SU-DHL-6 (cell line): Measurements from ENCODE around the gene KCNH6.

Source experiments
- H2AFZ ChIP-seq: fragments of 200-600 bp; sonication (generic); 2 replicates; pipeline ENCODE4 v1.6.1; 2014; ENCODE audit warnings: low read depth, mild to moderate bottlenecking, moderate library complexity, mixed read lengths, antibody characterized with exemption, low read length; ENCODE audit not compliant: severe bottlenecking
- H3F3A ChIP-seq: fragments of 200-600 bp; shearing (Covaris generic); 2 replicates; pipeline ENCODE4 v1.6.0; 2016; ENCODE audit warnings: antibody characterized with exemption, mild to moderate bottlenecking; ENCODE audit not compliant: insufficient read depth
- H3K27ac ChIP-seq: fragments of 200-600 bp; sonication (generic); 2 replicates; pipeline ENCODE4 v1.5.1; 2016; ENCODE audit warnings: low read depth, mild to moderate bottlenecking, low read length, moderate library complexity, mixed read lengths
- H3K27me3 ChIP-seq: fragments of 200-600 bp; sonication (generic), shearing (Covaris generic); 2 replicates; pipeline ENCODE4 v1.6.0; 2014; ENCODE audit warnings: mild to moderate bottlenecking, low read length
- H3K36me3 ChIP-seq: fragments of 200-600 bp; sonication (generic); 2 replicates; pipeline ENCODE4 v1.6.1; 2014; ENCODE audit warnings: mild to moderate bottlenecking, low read length, mixed read lengths
- H3K4me2 ChIP-seq: fragments of 300-600, 200-600 bp; shearing (Covaris generic), sonication (generic); 2 replicates; pipeline ENCODE4 v1.6.0; 2014; ENCODE audit warnings: low read length, low read depth, mild to moderate bottlenecking; ENCODE audit not compliant: poor library complexity, severe bottlenecking
- H3K4me3 ChIP-seq: fragments of 200-600 bp; sonication (generic); 2 replicates; pipeline ENCODE4 v1.5.1; 2014; ENCODE audit warnings: antibody characterized with exemption, low read length, mild to moderate bottlenecking, mixed read lengths; ENCODE audit not compliant: insufficient read depth, poor library complexity, severe bottlenecking
- H3K79me2 ChIP-seq: fragments of 200-600 bp; sonication (generic); 2 replicates; pipeline ENCODE4 v1.6.1; 2014; ENCODE audit warnings: mild to moderate bottlenecking, low read length, moderate library complexity; ENCODE audit not compliant: insufficient read depth
- H3K9ac ChIP-seq: fragments of 200-600 bp; sonication (generic); 2 replicates; pipeline ENCODE4 v1.7.0; 2014; ENCODE audit warnings: mild to moderate bottlenecking, low read length
- H3K9me2 ChIP-seq: fragments of 200-600 bp; sonication (generic); replicated peaks from 2 replicates; pipeline ENCODE4 v1.6.1; 2014; ENCODE audit warnings: low read length; ENCODE audit not compliant: insufficient read depth
- H3K9me3 ChIP-seq: fragments of 200-600 bp; sonication (generic); 2 replicates; pipeline ENCODE4 v1.6.1; 2014; ENCODE audit warnings: low read length, mixed read lengths; ENCODE audit not compliant: insufficient read depth
- H4K20me1 ChIP-seq: fragments of 200-600 bp; sonication (generic); 2 replicates; pipeline ENCODE4 v1.6.1; 2014; ENCODE audit warnings: low read depth, mild to moderate bottlenecking, antibody characterized with exemption, low read length, moderate library complexity, mixed read lengths
- CTCF ChIP-seq: fragments of 200-600 bp; sonication (generic); IDR thresholded peaks from one replicate; pipeline ENCODE4 v1.5.1; 2017; ENCODE audit warnings: antibody characterized with exemption, mild to moderate bottlenecking, low read length, moderate library complexity; ENCODE audit not compliant: insufficient read depth, poor library complexity, severe bottlenecking
- EZH2phosphoT487 ChIP-seq: fragments of 200-600 bp; sonication (generic), shearing (Covaris generic); conservative IDR thresholded peaks from 2 replicates; pipeline ENCODE4 v1.6.1; 2018; ENCODE audit warnings: mild to moderate bottlenecking, antibody characterized with exemption, low read length, moderate library complexity, mixed read lengths

The KCNH6 gene

GRCh38 chr17:63531022-63531965 lies 8.1 kb downstream of the KCNH6 start:
- Histone ChIP-seq H3K9me2 (no peaks in the 10 kb centered on the region), H3K27ac (no peak overlapping the region), H3K27me3 (no peaks in the 10 kb centered on the region), H3K4me2 (no peak overlapping the region), H3K9me3 (no peaks in the 10 kb centered on the region), H3F3A (no peaks in the 10 kb centered on the region), H3K9ac (no peak overlapping the region), H3K36me3 (no peaks in the 10 kb centered on the region), H2AFZ (no peak overlapping the region), H3K79me2 (no peaks in the 10 kb centered on the region), H4K20me1 (no peaks in the 10 kb centered on the region), H3K4me3 (no peak overlapping the region)
- no peak for TF ChIP-seq CTCF
- no peak for TF ChIP-seq EZH2phosphoT487

GRCh38 chr17:63533433-63534077 lies 10.4 kb downstream of the KCNH6 start:
- Histone ChIP-seq H3K27me3 (no peaks in the 10 kb centered on the region), H3K79me2 (no peaks in the 10 kb centered on the region)

GRCh38 chr17:63534078-63534570 lies 11.0 kb downstream of the KCNH6 start:
- H4K20me1 ChIP-seq = no peaks in the 10 kb centered on the region
- H3K27ac ChIP-seq = no peak overlapping the region
- H3K9ac ChIP-seq = no peak overlapping the region
- no peaks in the 10 kb centered on the region for H3K36me3 ChIP-seq
- H2AFZ ChIP-seq = no peak overlapping the region
- no peaks in the 10 kb centered on the region for H3K79me2 ChIP-seq
- TF ChIP-seq EZH2phosphoT487 = no peak
- no peak for TF ChIP-seq CTCF
- no peaks in the 10 kb centered on the region for H3F3A ChIP-seq
- H3K9me3 ChIP-seq = no peaks in the 10 kb centered on the region
- H3K4me2 ChIP-seq = no peak overlapping the region
- H3K4me3 ChIP-seq = no peak overlapping the region
- no peaks in the 10 kb centered on the region for H3K9me2 ChIP-seq
- H3K27me3 ChIP-seq = no peaks in the 10 kb centered on the region

More at GRCh38 chr17:63533433-63534077, 10.4 kb downstream of the KCNH6 start:
- Histone ChIP-seq H2AFZ (no peak overlapping the region), H3F3A (no peaks in the 10 kb centered on the region), H3K9ac (no peak overlapping the region), H3K36me3 (no peaks in the 10 kb centered on the region), H3K27ac (no peak overlapping the region), H3K4me3 (no peak overlapping the region), H3K9me3 (no peaks in the 10 kb centered on the region), H4K20me1 (no peaks in the 10 kb centered on the region), H3K9me2 (no peaks in the 10 kb centered on the region), H3K4me2 (no peak overlapping the region)
- TF ChIP-seq CTCF (no peak), EZH2phosphoT487 (no peak)
